EL (cell line): Measurements from ENCODE around the gene FUT4.
"Not testable (repeated sequence)": the region's sequence is repeated elsewhere in the genome, so short reads cannot be mapped to it uniquely, and the experiment has no call there.

ENCODE experiments used
- DNase-seq: peaks from one replicate; pipeline ENCODE4 v3.0.0-alpha.2; 2016

FUT4 gene

GRCh38 chr11:94568717-94569116 is 25.0 kb downstream of the FUT4 start:
- no peak for DNase-seq

GRCh38 chr11:94572975-94573374 is 29.3 kb downstream of the FUT4 start:
- DNase-seq, result not testable (repeated sequence)

GRCh38 chr11:94574193-94574961 is 30.7 kb downstream of the FUT4 start:
- DNase-seq, result peak; percentile 74

GRCh38 chr11:94576306-94576705 is 32.6 kb downstream of the FUT4 start:
- DNase-seq, result no peak

GRCh38 chr11:94577841-94578240 is 34.1 kb downstream of the FUT4 start:
- DNase-seq, result no peak

GRCh38 chr11:94581926-94582325 is 38.2 kb downstream of the FUT4 start:
- DNase-seq, result no peak

- DNase-seq, result no peak
Observed at GRCh38 chr11:94583213-94583865, 39.6 kb downstream of the FUT4 start.

GRCh38 chr11:94583866-94584500 is 40.3 kb downstream of the FUT4 start:
- DNase-seq, result peak; percentile 21

GRCh38 chr11:94584978-94585377 is 41.3 kb downstream of the FUT4 start:
- no peak for DNase-seq

- no peak for DNase-seq
Observed at GRCh38 chr11:94585399-94585798, 41.7 kb downstream of the FUT4 start.

- no peak for DNase-seq
Observed at GRCh38 chr11:94586546-94586945, 42.8 kb downstream of the FUT4 start.

- DNase-seq, result no peak
Observed at GRCh38 chr11:94586978-94587377, 43.3 kb downstream of the FUT4 start.

- no peak for DNase-seq
Observed at GRCh38 chr11:94588366-94588942, 44.7 kb downstream of the FUT4 start.

- no peak for DNase-seq
Observed at GRCh38 chr11:94590352-94591041, 46.8 kb downstream of the FUT4 start.

- peak; percentile 27 for DNase-seq
Observed at GRCh38 chr11:94593030-94593429, 49.3 kb downstream of the FUT4 start.

- DNase-seq, result no peak
Observed at GRCh38 chr11:94595076-94595475, 51.4 kb downstream of the FUT4 start.

- DNase-seq, result no peak
Observed at GRCh38 chr11:94597896-94598295, 54.2 kb downstream of the FUT4 start.
